Activated T-helper 2 cell treated with anti-CD3 and anti-CD28 coated beads, Interferon-gamma antibody, Interleukin-2, Interleukin-4, amounts not matched to agents 10 μg/mL and 5 μg/mL and 100 μg/mL, durations not matched to agents 14 hours and 24 hours and 36 hours (primary cell): ENCODE measurements around the gene SRP14. TPM values are rescaled to one million over a fixed set of nuclear protein-coding genes. Genes with fewer than 3 reads are reported as not detected.

Experiments
- DNase-seq: peaks from one replicate; pipeline ENCODE4 v3.0.0; 2021; ENCODE audit warnings: low spot score
- H3K27ac Mint-ChIP-seq: one replicate; pipeline ENCODE4 v1.8.0; 2021; ENCODE audit warnings: mixed read lengths
- H3K27me3 Mint-ChIP-seq: one replicate; pipeline ENCODE4 v1.8.0; 2021; ENCODE audit warnings: low read depth, mixed read lengths
- H3K36me3 Mint-ChIP-seq: one replicate; pipeline ENCODE4 v1.8.0; 2021; ENCODE audit warnings: low read depth, mixed read lengths
- H3K4me1 Mint-ChIP-seq: one replicate; pipeline ENCODE4 v1.8.0; 2021; ENCODE audit warnings: low read depth, mixed read lengths
- H3K4me3 Mint-ChIP-seq: one replicate; pipeline ENCODE4 v1.8.0; 2021; ENCODE audit warnings: low read depth, mild to moderate bottlenecking, moderate library complexity, mixed read lengths
- H3K9me3 Mint-ChIP-seq: one replicate; pipeline ENCODE4 v1.8.0; 2021; ENCODE audit warnings: mixed read lengths
- intact Hi-C: fragments of 100-400 bp; cut with micrococcal nuclease; formaldehyde crosslinking; loops from one replicate; pipeline ENCODE4 v1.15.1; 2023
- total RNA-seq: library from RNA; stranded (reverse); gene quantifications from 2 replicates; pipeline ENCODE4 v1.2.3, GENCODE V29; 2022

Gene SRP14, protein sequence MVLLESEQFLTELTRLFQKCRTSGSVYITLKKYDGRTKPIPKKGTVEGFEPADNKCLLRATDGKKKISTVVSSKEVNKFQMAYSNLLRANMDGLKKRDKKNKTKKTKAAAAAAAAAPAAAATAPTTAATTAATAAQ
- total RNA-seq = 160 and 167 TPM in 2 replicates

DNA sequence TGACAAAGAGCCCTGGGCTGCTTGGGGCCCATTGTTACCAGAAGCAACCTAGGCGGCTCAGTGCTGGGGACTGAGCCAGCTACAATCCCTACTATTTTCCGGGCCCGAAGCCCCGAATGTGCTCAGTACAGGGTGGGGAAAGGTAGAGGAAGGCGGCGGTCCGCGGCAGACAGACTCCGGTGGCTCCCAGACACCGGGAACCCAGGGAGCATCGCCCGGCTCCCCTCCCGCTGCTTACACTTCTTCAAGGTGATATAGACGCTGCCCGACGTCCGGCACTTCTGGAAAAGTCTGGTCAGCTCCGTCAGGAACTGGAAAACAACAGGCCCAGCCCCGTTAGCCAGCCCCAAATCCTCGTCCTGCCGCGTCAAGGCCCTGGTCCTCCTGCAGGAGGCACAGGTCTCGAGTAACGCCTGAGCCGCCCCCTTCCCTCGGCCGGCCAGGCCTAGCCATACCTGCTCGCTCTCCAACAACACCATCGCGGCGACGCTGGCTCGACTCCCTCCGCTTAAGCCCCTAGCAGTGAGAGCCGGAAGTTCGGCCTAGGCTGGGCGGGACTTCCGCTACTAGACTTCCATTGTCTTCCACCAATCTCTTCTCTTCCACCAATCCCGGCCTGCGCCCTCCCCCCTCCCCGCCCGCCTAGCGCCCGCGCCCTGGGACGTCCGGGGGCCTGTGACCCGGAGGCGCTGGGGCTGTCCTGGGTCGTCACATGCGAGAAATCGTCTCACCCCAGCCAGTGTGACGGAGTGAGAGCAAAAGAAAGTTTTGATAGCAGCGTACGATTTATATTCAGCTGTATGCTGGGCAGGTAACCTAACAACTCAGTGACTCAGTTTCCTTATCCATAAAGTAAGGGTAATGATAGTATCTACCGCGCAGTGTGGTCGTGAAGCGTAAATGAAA is at the start of gene SRP14:
Gene SRP14, minus strand, starts transcription at position 544 of the 906 bp plus-strand sequence. Its CDS starts 65 bp downstream, at position 479.
- Mint-ChIP-seq H3K36me3 (peaks cover 55% of the 10 kb centered on the region), H3K4me1 (peaks cover 44% of the 10 kb centered on the region), H3K9me3 (no peaks in the 10 kb centered on the region), H3K27ac (peak within 1 kb of the TSS; percentile 95), H3K4me3 (peak within 1 kb of the TSS; percentile 91), H3K27me3 (no peaks in the 10 kb centered on the region)
- DNase-seq = peak; percentile 87
- intact Hi-C loops = loop anchor here (2.0 to 10.0 kb wide), 3 partner anchors 154 to 252 kb away; no protein-coding TSS in a partner anchor

DNA sequence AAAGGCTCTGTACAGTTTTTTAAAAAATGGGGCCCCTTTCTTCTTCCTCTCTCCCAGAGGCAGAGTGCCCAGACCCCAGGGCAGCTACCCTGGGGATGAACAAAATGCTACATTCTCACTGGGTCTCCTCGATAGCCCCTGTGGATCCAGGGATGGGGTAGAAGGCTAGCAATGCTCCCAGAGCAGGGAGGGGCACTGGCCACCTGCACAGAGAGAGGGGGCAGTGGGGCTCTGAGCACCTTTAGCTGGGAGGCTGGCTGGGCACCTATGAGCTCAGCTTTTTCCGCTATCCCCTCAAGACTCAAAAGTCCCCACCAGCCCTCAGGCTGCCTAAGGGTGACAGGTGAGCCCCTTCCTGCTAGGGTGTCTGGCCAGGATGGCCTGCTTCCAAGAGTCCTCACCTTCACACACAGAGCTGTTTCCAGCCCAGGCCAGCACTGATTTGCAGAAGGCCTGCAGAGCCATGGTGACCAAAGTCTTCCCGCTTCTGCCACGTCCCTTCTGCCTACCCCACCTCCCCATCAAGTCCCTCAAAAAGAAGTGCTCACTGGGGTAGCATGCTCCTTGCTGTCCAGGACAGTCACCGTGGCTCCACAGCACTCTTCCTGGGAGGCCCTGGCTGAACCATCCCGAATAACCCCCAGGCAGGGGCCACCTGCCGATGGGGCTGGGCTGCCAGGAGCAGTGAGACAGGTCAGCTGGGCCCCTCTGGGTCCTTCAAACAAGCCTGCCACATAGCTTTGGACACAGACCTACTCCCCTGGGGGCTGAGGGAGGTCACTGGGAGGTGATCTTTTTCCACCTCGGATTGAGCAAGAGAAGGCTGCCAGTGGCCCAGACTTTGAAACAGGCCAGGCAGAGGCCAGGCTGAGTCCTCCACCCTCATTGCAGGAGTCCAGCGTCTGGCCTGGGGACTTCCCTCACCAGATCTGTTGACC is 49.3 kb upstream of the SRP14 start:
- DNase-seq = no peak
- Mint-ChIP-seq H3K9me3 (no peaks in the 10 kb centered on the region), H3K36me3 (peaks cover 7% of the 10 kb centered on the region), H3K4me3 (no peak overlapping the region), H3K27me3 (peaks cover 2% of the 10 kb centered on the region), H3K4me1 (peaks cover 16% of the 10 kb centered on the region), H3K27ac (no peak overlapping the region)
- intact Hi-C loops = no loop called here

DNA sequence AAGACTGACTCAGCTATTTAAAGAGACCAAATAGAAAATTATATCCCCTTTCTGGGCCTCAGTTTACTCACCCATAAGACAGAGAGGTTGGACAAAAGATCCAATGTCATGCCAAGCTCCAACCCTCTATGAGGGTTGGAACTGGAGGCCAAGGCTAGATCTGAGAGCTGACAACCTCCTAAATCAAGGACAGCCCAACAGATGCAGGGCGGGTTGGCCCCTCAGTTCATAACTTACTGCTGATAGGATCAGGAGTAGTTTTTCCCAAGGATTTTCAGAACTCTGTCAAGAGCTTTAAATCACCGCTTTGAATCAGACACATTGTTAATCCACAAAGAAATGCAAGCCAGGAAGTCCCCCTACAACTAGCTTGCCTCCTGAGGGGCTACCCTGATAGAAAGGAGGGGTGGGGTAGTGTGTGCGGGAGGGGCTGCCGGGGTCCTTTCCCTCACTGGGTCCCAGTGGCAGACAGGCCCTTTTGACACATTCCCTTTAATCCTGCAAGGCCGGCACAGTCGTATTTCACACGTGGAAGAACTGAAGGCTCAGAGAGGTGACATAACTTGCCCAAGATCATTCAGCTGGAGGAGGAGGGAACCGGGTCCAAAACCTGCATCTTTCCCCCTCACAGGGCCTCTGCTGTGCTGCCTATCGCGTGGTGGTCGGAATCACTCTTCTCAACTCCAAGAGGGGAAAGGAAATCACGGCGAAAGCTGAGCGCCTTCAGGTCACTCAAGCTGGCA is 48.3 kb upstream of the SRP14 start:
- Mint-ChIP-seq H3K4me3 (no peak overlapping the region), H3K9me3 (no peaks in the 10 kb centered on the region), H3K27ac (no peak overlapping the region), H3K4me1 (peaks cover 18% of the 10 kb centered on the region), H3K27me3 (peaks cover 2% of the 10 kb centered on the region), H3K36me3 (peaks cover 7% of the 10 kb centered on the region)
- intact Hi-C loops = no loop called here
- no peak for DNase-seq

DNA sequence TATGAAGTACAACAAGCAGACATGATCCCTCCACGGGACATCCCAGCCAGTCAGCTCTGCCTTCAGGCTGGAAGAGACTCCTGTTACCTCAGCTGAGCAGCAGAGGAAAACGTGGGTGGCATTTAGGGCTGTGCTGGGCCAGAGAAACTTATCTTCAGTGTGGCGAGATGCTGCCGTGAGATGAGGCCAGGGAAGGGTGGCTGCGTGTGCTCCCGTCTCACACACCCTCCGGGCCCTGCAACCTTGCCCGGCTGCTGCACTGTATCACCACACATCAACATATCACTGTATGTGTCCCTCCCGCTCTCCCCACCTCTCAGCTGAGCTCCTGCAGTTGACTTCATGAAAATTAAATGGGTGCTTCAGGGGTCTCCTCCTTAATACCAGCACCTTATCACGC is 46.3 kb upstream of the SRP14 start:
- Mint-ChIP-seq H3K27ac (no peak overlapping the region), H3K4me1 (peaks cover 36% of the 10 kb centered on the region), H3K4me3 (no peak overlapping the region), H3K36me3 (no peaks in the 10 kb centered on the region), H3K9me3 (no peaks in the 10 kb centered on the region), H3K27me3 (peaks cover 8% of the 10 kb centered on the region)
- intact Hi-C loops = loop anchor here (2.0 kb wide), 1 partner anchor 14 kb away; no protein-coding TSS in a partner anchor
- no peak for DNase-seq

DNA sequence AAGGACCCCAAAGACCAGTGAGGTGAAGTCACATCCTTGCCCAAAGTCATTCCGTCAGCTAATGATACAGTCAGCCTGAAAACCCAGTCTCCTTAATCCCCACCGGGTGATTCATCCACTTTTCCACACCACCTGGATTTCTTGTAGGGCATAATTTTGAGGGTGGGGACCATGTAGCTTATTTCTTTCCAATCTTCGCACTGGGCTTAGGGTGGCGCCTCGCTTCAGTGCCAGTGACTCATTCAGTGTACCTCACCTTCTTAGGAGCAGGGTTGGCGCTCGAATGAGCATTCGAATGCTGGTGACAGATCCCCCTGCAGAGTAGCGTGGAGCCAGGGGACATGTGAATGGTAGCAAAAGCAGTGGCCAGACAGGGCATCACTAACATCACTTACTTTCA is 45.7 kb upstream of the SRP14 start:
- Mint-ChIP-seq H3K4me1 (peaks cover 39% of the 10 kb centered on the region), H3K4me3 (no peak overlapping the region), H3K27ac (no peak overlapping the region), H3K36me3 (no peaks in the 10 kb centered on the region), H3K27me3 (peaks cover 8% of the 10 kb centered on the region), H3K9me3 (no peaks in the 10 kb centered on the region)
- DNase-seq = no peak
- intact Hi-C loops = loop anchor here (2.0 kb wide), 1 partner anchor 14 kb away; no protein-coding TSS in a partner anchor

DNA sequence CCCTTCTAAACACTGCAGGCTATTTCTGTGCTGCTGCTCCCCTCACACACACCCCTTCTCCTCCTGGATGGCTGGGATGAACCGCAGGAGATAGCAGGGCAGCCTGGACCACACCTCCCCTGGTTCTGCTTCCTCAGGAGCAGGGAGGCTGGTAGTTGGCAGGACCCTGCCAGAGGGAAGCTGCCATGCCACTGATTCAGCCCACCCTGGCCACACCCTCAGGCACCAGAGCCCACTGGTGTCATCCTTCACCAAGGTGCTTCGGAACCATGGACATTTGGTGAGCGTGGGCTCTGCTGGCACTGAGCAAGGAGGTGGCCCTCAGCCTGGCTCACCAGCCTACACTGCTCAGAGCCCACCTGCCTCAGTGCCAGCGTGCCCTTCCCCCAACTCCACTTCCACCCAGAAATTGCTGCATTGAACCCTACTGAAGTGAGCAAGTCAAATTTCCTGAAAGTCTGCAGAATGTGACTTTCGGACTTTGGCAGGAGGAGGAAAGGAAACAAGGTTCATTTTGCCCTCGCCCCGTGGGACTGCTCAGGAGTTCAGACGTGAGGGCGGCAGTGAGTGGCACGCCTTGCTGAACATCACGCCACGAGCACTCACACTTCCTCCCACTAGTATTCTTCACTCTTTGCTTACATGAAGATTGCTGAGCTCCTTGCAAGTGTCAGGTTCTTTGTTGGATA is 43.4 kb upstream of the SRP14 start:
- H3K27ac Mint-ChIP-seq = no peak overlapping the region
- DNase-seq = no peak
- no peak overlapping the region for H3K4me3 Mint-ChIP-seq
- intact Hi-C loops = no loop called here
- H3K4me1 Mint-ChIP-seq = peaks cover 39% of the 10 kb centered on the region
- H3K27me3 Mint-ChIP-seq = peaks cover 12% of the 10 kb centered on the region
- H3K36me3 Mint-ChIP-seq = no peaks in the 10 kb centered on the region
- no peaks in the 10 kb centered on the region for H3K9me3 Mint-ChIP-seq

DNA sequence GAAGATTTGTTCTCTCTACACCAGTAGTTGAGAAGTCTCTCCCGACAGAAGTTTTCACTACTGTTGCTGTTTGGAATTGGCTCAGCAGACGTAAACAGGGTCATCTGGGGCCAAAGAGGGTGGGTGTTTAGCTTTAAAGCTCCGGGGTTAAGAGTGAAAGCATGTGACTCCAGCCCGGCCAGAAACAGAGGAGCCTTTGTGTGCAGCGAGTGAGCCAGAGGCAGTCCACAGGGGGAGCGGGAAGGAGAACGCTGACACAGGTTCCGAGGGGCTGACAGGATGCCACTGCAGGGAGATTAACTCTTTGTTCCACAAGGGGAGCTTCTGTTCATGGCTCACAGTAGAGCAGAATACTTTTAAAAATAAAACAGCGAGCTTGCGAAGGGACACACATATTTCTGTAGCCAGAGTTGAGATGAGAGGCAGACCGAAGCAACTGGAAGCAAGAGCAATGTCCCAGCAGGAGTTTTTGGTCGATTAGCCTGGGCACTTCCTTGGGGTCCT is 42.8 kb upstream of the SRP14 start:
- Mint-ChIP-seq H3K27me3 (peaks cover 12% of the 10 kb centered on the region), H3K36me3 (no peaks in the 10 kb centered on the region), H3K9me3 (no peaks in the 10 kb centered on the region), H3K27ac (no peak overlapping the region), H3K4me3 (peak overlapping the region; percentile 1), H3K4me1 (peaks cover 39% of the 10 kb centered on the region)
- intact Hi-C loops = no loop called here
- DNase-seq = no peak

DNA sequence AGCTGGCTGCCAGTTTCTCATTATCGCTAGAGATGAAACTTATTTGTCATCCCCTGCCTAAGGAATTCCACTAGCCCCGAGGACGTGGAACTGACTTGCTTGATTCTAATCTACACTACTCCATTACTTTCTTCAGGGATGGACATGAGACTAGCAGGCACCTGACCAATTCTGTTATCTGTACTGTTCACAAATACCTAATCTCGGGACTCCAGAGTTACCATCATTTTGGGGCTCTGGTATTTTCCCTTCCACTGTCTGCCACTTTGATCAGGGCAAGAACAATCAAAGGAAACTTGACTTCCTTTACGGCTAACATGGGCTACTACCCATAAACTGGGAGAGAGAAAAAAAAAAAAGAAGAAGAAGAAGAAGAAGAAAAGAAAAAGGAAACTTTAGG is 41.9 kb upstream of the SRP14 start:
- Mint-ChIP-seq H3K36me3 (no peaks in the 10 kb centered on the region), H3K4me3 (no peak overlapping the region), H3K4me1 (peaks cover 39% of the 10 kb centered on the region), H3K9me3 (no peaks in the 10 kb centered on the region), H3K27me3 (peaks cover 12% of the 10 kb centered on the region), H3K27ac (no peak overlapping the region)
- no peak for DNase-seq
- intact Hi-C loops = no loop called here

DNA sequence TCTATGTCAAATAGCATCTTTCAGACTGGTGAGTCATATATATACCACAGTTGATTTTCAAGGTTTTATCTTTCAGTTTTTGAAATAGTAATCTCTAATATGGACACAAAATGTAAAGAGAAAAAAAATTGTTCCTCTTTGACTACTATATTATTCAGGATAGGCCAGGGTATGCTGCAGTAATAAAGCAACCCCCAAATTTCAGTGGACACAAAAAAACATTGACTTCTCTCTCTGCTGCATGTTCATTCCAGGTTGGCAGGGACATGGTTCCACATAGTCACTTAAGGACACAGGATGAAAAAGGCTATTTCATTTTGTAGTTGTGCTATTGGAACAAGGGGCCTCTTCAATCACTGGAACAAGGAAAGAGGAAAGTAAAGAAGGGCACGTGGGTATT is 41.1 kb upstream of the SRP14 start:
- Mint-ChIP-seq H3K9me3 (no peaks in the 10 kb centered on the region), H3K4me1 (peaks cover 35% of the 10 kb centered on the region), H3K27me3 (peaks cover 12% of the 10 kb centered on the region), H3K36me3 (no peaks in the 10 kb centered on the region), H3K27ac (no peak overlapping the region), H3K4me3 (no peak overlapping the region)
- no peak for DNase-seq
- intact Hi-C loops = no loop called here

DNA sequence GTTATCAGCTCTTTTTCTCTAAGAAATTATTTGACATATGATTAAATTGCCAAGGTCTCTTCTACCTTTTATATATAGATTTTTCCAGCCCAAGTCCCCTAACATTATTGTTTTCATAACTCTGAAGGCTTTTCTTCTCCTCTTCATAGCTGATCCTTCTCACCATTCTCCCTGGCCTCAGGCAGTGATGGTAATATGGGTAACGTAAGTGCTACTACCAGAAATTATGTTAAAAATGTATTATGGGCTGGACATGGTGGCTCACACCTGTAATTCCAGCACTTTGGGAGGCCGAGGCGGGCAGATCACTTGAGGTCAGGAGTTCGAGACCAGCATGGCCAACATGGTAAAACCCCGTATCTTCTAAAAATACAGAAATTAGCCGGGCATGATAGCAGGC is 40.5 kb upstream of the SRP14 start:
- peaks cover 12% of the 10 kb centered on the region for H3K27me3 Mint-ChIP-seq
- no peaks in the 10 kb centered on the region for H3K36me3 Mint-ChIP-seq
- H3K27ac Mint-ChIP-seq = no peak overlapping the region
- no peak for DNase-seq
- no peak overlapping the region for H3K4me3 Mint-ChIP-seq
- intact Hi-C loops = no loop called here
- no peaks in the 10 kb centered on the region for H3K9me3 Mint-ChIP-seq
- H3K4me1 Mint-ChIP-seq = peaks cover 30% of the 10 kb centered on the region

DNA sequence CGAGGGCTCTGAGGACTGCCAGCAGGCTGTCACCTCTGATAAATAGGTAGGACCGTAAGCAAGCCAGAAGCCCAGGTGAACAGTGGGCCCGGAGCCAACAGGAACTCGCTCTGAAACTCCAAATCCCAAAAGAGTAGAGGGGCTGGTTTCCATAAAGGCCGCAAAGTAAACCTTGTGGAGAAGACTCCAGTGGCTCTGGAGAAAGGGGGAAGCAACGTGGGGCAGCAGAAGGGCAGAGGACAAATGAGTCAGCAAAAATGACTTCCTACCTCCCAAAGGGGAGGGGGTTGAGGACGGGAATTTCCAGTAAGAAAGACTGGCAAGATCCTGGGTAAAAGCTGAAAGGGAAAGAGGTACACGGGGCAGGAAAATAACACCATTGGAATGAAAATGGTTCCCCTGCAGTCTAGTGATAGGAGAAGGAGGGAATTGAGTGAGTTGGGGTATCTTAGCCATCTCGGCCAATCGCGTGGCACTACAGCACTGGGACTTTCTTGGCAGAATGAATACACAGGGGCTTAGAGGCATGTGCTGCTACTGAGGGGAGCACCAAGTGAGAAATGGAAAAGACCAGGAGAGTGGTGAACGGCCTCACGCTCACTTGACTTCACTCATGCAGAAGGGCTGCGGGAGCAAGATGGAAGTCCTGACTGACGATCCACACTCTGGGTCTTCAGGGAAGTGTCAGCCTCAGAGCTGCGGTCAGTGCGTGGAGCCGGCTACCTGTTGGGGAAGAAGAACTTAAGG is 36.5 kb upstream of the SRP14 start:
- DNase-seq = no peak
- Mint-ChIP-seq H3K4me1 (peaks cover 14% of the 10 kb centered on the region), H3K27me3 (peaks cover 3% of the 10 kb centered on the region), H3K4me3 (no peak overlapping the region), H3K27ac (no peak overlapping the region), H3K36me3 (no peaks in the 10 kb centered on the region), H3K9me3 (no peaks in the 10 kb centered on the region)
- intact Hi-C loops = no loop called here
